ENCODE data around the gene KIF12. TPM values are rescaled to one million over a fixed set of nuclear protein-coding genes. Genes with fewer than 3 reads are reported as not detected.
A peak's percentile ranks its signal among the peaks of the same experiment; 100 is the strongest.

The KIF12 gene
- total and polyA plus RNA-seq, 4 donors = 0.38 to 8.4 TPM; not detected in 2

- H3K27ac ChIP-seq (ENCODE audit: low read depth in 1 of 2, low read length in 2 of 2) = no peak overlapping the region
- H3K4me1 ChIP-seq (ENCODE audit: control insufficient read depth in 1 of 2, insufficient read depth in 2 of 2, low read length in 2 of 2) = peaks cover 0 to 3% of the 10 kb centered on the region in 2 donors
- peak in 1 of 2 donors; percentile 21 for DNase-seq
- intact Hi-C loops (cut with DNase I) = no loop called here
- no peaks in the 10 kb centered on the region for H3K27me3 ChIP-seq (ENCODE audit: control insufficient read depth in 1 of 2, insufficient read depth in 2 of 2, low read length in 1 of 2)
- no peaks in the 10 kb centered on the region for H3K36me3 ChIP-seq (ENCODE audit: control insufficient read depth in 1 of 2, insufficient read depth in 2 of 2, low read length in 1 of 2)
- WGBS, 2 donors = 96 to 99% methylated on average over 5 of the region's 5 CpGs
- no peak overlapping the region for H3K4me3 ChIP-seq (ENCODE audit: low read length in 2 of 2)
- H3K9me3 ChIP-seq (ENCODE audit: control insufficient read depth, low read length) = no peaks in the 10 kb centered on the region
- ATAC-seq (ENCODE audit: low FRiP score) = no peak
Measured at GRCh38 chr9:114056527-114056926, 42.6 kb downstream of the KIF12 start.

GRCh38 chr9:114055894-114056293, 43.2 kb downstream of the KIF12 start:
- no peaks in the 10 kb centered on the region for H3K27me3 ChIP-seq (ENCODE audit: control insufficient read depth in 1 of 2, insufficient read depth in 2 of 2, low read length in 1 of 2)
- H3K4me3 ChIP-seq (ENCODE audit: low read length in 2 of 2) = no peak overlapping the region
- ATAC-seq (ENCODE audit: low FRiP score) (no peak), DNase-seq (no peak)
- no peaks in the 10 kb centered on the region for H3K36me3 ChIP-seq (ENCODE audit: control insufficient read depth in 1 of 2, insufficient read depth in 2 of 2, low read length in 1 of 2)
- H3K27ac ChIP-seq (ENCODE audit: low read depth in 1 of 2, low read length in 2 of 2) = no peak overlapping the region
- H3K9me3 ChIP-seq (ENCODE audit: control insufficient read depth, low read length) = no peaks in the 10 kb centered on the region
- intact Hi-C loops (cut with DNase I) = no loop called here
- H3K4me1 ChIP-seq (ENCODE audit: control insufficient read depth in 1 of 2, insufficient read depth in 2 of 2, low read length in 2 of 2) = peaks cover 0 to 3% of the 10 kb centered on the region in 2 donors
- WGBS, 2 donors = 95% methylated on average over 7 of the region's 7 CpGs

GRCh38 chr9:114055061-114055460, 44.0 kb downstream of the KIF12 start:
- no peak overlapping the region for H3K4me3 ChIP-seq (ENCODE audit: low read length in 2 of 2)
- 94% methylated on average over 18 of the region's 18 CpGs for WGBS, 2 donors
- H3K27me3 ChIP-seq (ENCODE audit: control insufficient read depth in 1 of 2, insufficient read depth in 2 of 2, low read length in 1 of 2) = no peaks in the 10 kb centered on the region
- intact Hi-C loops (cut with DNase I) = no loop called here
- DNase-seq (peak in 1 of 2 donors; percentile 56), ATAC-seq (ENCODE audit: low FRiP score) (no peak)
- no peaks in the 10 kb centered on the region for H3K9me3 ChIP-seq (ENCODE audit: control insufficient read depth, low read length)
- H3K27ac ChIP-seq (ENCODE audit: low read depth in 1 of 2, low read length in 2 of 2) = no peak overlapping the region
- no peaks in the 10 kb centered on the region for H3K36me3 ChIP-seq (ENCODE audit: control insufficient read depth in 1 of 2, insufficient read depth in 2 of 2, low read length in 1 of 2)
- H3K4me1 ChIP-seq (ENCODE audit: control insufficient read depth in 1 of 2, insufficient read depth in 2 of 2, low read length in 2 of 2) = peaks cover 0 to 3% of the 10 kb centered on the region in 2 donors

DNA sequence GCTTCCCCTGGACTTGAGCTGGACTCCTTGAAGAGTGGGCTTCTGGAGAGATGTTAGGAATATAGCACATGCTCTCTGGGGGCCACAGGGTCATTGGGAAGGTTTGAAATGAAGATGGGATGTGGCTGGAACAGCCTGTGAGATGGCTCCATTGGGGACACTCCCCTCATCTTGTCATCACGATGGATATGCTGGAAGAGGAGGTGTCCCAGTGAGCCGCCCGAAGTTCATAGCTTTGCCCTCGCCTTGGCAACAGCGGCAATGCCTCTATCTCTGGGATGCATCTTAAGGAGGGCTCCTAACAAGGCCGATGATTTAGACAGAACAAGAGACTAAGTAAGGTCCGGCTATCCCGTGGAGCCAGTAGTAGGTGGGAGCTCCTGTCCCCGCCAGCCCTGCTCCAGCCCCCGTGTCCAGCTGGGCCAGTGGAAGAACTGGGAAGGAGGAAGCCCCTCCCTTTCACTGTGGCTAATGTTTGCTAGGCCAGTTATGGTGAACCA, 44.9 kb downstream of the KIF12 start:
- no peak for ATAC-seq (ENCODE audit: low FRiP score)
- no peaks in the 10 kb centered on the region for H3K9me3 ChIP-seq (ENCODE audit: control insufficient read depth, low read length)
- no peaks in the 10 kb centered on the region for H3K27me3 ChIP-seq (ENCODE audit: control insufficient read depth in 1 of 2, insufficient read depth in 2 of 2, low read length in 1 of 2)
- peak in 1 of 2 donors; percentile 34 for DNase-seq
- no peak overlapping the region for H3K4me3 ChIP-seq (ENCODE audit: low read length in 2 of 2)
- peaks cover 0 to 3% of the 10 kb centered on the region in 2 donors for H3K4me1 ChIP-seq (ENCODE audit: control insufficient read depth in 1 of 2, insufficient read depth in 2 of 2, low read length in 2 of 2)
- H3K27ac ChIP-seq (ENCODE audit: low read depth in 1 of 2, low read length in 2 of 2) = no peak overlapping the region
- WGBS, 2 donors = 79 to 84% methylated on average over 10 of the region's 10 CpGs
- intact Hi-C loops (cut with DNase I) = no loop called here
- H3K36me3 ChIP-seq (ENCODE audit: control insufficient read depth in 1 of 2, insufficient read depth in 2 of 2, low read length in 1 of 2) = peaks cover 0 to 2% of the 10 kb centered on the region in 2 donors

- intact Hi-C loops (cut with DNase I) = no loop called here
- 84 to 89% methylated on average over 8 of the region's 8 CpGs for WGBS, 2 donors
- no peak overlapping the region for H3K4me3 ChIP-seq (ENCODE audit: low read length in 2 of 2)
- ATAC-seq (ENCODE audit: low FRiP score) (no peak), DNase-seq (peak in 1 of 2 donors; percentile 62)
- no peaks in the 10 kb centered on the region for H3K4me1 ChIP-seq (ENCODE audit: control insufficient read depth in 1 of 2, insufficient read depth in 2 of 2, low read length in 2 of 2)
- no peak overlapping the region for H3K27ac ChIP-seq (ENCODE audit: low read depth in 1 of 2, low read length in 2 of 2)
- no peaks in the 10 kb centered on the region for H3K9me3 ChIP-seq (ENCODE audit: control insufficient read depth, low read length)
- H3K36me3 ChIP-seq (ENCODE audit: control insufficient read depth in 1 of 2, insufficient read depth in 2 of 2, low read length in 1 of 2) = peaks cover 0 to 6% of the 10 kb centered on the region in 2 donors
- no peaks in the 10 kb centered on the region for H3K27me3 ChIP-seq (ENCODE audit: control insufficient read depth in 1 of 2, insufficient read depth in 2 of 2, low read length in 1 of 2)
Measured at GRCh38 chr9:114053246-114054005, 45.7 kb downstream of the KIF12 start.

GRCh38 chr9:114051706-114052105, 47.4 kb downstream of the KIF12 start:
- DNase-seq = peak in 1 of 2 donors; percentile 38
- no peak overlapping the region for H3K27ac ChIP-seq (ENCODE audit: low read depth in 1 of 2, low read length in 2 of 2)

DNA sequence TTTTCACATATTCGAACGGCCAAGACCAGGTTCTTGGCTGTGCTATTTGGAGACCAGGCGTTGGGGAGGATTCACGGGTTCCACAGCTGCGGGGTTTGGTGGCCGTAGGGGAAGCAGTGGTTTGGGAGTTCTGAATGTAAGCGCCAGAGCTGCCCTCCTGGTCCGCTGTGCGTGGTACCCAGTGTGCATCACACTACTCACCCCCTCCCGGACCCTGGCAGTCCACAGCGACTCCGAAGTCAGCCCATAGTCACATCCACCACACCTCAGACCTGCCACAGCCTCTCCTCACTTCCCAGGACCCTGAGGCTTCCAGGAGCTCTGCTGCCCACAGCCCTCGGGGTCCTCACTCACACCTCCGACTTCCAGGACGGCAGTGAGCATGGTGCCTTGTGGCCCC, 47.8 kb downstream of the KIF12 start:
- ATAC-seq (ENCODE audit: low FRiP score) (no peak), DNase-seq (peak in 1 of 2 donors; percentile 63)
- Histone ChIP-seq H3K4me3 (ENCODE audit: low read length in 2 of 2) (no peak overlapping the region), H3K27me3 (ENCODE audit: control insufficient read depth in 1 of 2, insufficient read depth in 2 of 2, low read length in 1 of 2) (no peaks in the 10 kb centered on the region), H3K36me3 (ENCODE audit: control insufficient read depth in 1 of 2, insufficient read depth in 2 of 2, low read length in 1 of 2) (peaks cover 0 to 6% of the 10 kb centered on the region in 2 donors), H3K9me3 (ENCODE audit: control insufficient read depth, low read length) (no peaks in the 10 kb centered on the region), H3K27ac (ENCODE audit: low read depth in 1 of 2, low read length in 2 of 2) (no peak overlapping the region), H3K4me1 (ENCODE audit: control insufficient read depth in 1 of 2, insufficient read depth in 2 of 2, low read length in 2 of 2) (no peaks in the 10 kb centered on the region)
- intact Hi-C loops (cut with DNase I) = no loop called here
- WGBS, 2 donors = 93 to 96% methylated on average over 15 of the region's 15 CpGs

More at GRCh38 chr9:114051706-114052105, 47.4 kb downstream of the KIF12 start:
- Histone ChIP-seq H3K4me3 (ENCODE audit: low read length in 2 of 2) (no peak overlapping the region), H3K9me3 (ENCODE audit: control insufficient read depth, low read length) (no peaks in the 10 kb centered on the region), H3K27me3 (ENCODE audit: control insufficient read depth in 1 of 2, insufficient read depth in 2 of 2, low read length in 1 of 2) (no peaks in the 10 kb centered on the region), H3K4me1 (ENCODE audit: control insufficient read depth in 1 of 2, insufficient read depth in 2 of 2, low read length in 2 of 2) (no peaks in the 10 kb centered on the region), H3K36me3 (ENCODE audit: control insufficient read depth in 1 of 2, insufficient read depth in 2 of 2, low read length in 1 of 2) (peaks cover 0 to 6% of the 10 kb centered on the region in 2 donors)
- 83 to 88% methylated on average over 7 of the region's 7 CpGs for WGBS, 2 donors
- no peak for ATAC-seq (ENCODE audit: low FRiP score)
- intact Hi-C loops (cut with DNase I) = no loop called here

- no peak overlapping the region for H3K4me3 ChIP-seq (ENCODE audit: low read length in 2 of 2)
- 91 to 96% methylated on average over 6 of the region's 6 CpGs for WGBS, 2 donors
- no peaks in the 10 kb centered on the region for H3K4me1 ChIP-seq (ENCODE audit: control insufficient read depth in 1 of 2, insufficient read depth in 2 of 2, low read length in 2 of 2)
- peaks cover 0 to 6% of the 10 kb centered on the region in 2 donors for H3K36me3 ChIP-seq (ENCODE audit: control insufficient read depth in 1 of 2, insufficient read depth in 2 of 2, low read length in 1 of 2)
- H3K27me3 ChIP-seq (ENCODE audit: control insufficient read depth in 1 of 2, insufficient read depth in 2 of 2, low read length in 1 of 2) = no peaks in the 10 kb centered on the region
- H3K27ac ChIP-seq (ENCODE audit: low read depth in 1 of 2, low read length in 2 of 2) = no peak overlapping the region
- intact Hi-C loops (cut with DNase I) = no loop called here
- no peak for DNase-seq
- H3K9me3 ChIP-seq (ENCODE audit: control insufficient read depth, low read length) = no peaks in the 10 kb centered on the region
- no peak for ATAC-seq (ENCODE audit: low FRiP score)
Measured at GRCh38 chr9:114050646-114051045, 48.4 kb downstream of the KIF12 start.

GRCh38 chr9:114050226-114050568, 48.9 kb downstream of the KIF12 start:
- WGBS, 2 donors = 87 to 89% methylated on average over 11 of the region's 11 CpGs
- DNase-seq = no peak
- Histone ChIP-seq H3K27ac (ENCODE audit: low read depth in 1 of 2, low read length in 2 of 2) (no peak overlapping the region), H3K27me3 (ENCODE audit: control insufficient read depth in 1 of 2, insufficient read depth in 2 of 2, low read length in 1 of 2) (no peaks in the 10 kb centered on the region), H3K4me1 (ENCODE audit: control insufficient read depth in 1 of 2, insufficient read depth in 2 of 2, low read length in 2 of 2) (no peaks in the 10 kb centered on the region), H3K4me3 (ENCODE audit: low read length in 2 of 2) (no peak overlapping the region), H3K9me3 (ENCODE audit: control insufficient read depth, low read length) (no peaks in the 10 kb centered on the region), H3K36me3 (ENCODE audit: control insufficient read depth in 1 of 2, insufficient read depth in 2 of 2, low read length in 1 of 2) (peaks cover 0 to 6% of the 10 kb centered on the region in 2 donors)
- intact Hi-C loops (cut with DNase I) = no loop called here
- ATAC-seq (ENCODE audit: low FRiP score) = no peak
